ENCODE measurements around the gene OVAAL.

The OVAAL gene

DNA sequence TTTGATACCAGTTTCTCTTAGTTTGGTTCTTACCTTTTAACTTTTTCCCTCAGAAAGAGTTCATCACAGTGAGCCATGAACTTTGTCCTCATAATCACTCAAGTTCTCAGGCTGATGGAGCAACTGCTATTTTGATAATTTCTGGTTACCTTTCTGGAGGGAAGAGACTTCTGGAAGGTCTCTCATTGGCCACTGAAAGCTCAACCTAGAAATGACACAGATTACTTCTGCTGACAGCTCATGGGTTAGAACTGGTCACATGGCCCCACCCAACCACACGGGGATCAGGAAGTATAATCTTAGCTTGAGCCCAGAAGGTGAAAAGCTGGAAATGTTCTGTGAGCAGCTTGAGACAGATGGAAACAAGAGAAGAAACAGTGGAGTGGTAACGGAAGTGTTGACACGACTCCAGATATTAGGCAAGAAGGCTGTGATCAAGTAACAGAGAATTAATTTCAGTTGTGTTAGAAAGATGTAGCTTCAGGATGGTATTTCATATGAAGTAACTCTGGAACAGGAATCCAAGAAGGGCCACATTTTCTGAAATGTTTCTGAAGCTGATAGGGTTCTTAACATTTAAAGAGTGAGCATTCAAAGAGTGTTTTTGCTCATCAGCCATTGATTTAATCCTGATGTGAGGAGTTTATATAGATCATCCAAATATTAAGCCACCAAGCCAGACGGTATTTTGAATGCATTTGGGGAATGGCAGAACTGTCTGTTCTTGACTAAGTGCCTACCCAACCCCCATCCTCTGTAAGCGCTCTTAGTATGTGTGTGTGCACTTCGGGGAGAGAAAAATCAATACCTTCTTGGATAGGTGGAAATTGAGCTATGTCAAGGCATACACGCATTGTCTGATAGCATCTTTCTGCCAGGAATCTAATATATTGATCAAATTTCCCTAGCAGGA is 51.1 kb downstream of the OVAAL start:
- DNase-seq, result no peak

DNA sequence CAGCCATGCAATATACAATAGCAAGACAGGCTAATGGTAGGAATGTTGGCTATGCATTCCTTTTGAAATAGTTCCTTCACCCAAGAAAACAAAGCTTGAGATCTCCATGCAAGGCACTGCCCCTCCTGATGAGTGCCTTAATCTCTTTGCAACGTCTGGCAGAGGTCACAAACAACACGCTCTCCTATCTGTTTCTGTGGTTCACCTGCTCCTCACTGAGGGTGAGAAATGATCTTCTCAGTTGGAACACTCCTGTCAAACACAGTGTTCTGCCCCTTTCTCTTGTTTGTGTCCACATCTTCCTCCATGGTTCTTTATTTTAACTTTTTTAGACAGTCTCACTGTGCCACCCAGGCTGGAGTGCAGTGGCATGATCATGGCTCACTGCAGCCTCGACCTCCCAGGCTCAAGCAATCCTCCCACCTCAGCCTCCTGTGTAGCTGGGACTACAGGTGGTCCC is 51.8 kb downstream of the OVAAL start:
- DNase-seq, result no peak

DNA sequence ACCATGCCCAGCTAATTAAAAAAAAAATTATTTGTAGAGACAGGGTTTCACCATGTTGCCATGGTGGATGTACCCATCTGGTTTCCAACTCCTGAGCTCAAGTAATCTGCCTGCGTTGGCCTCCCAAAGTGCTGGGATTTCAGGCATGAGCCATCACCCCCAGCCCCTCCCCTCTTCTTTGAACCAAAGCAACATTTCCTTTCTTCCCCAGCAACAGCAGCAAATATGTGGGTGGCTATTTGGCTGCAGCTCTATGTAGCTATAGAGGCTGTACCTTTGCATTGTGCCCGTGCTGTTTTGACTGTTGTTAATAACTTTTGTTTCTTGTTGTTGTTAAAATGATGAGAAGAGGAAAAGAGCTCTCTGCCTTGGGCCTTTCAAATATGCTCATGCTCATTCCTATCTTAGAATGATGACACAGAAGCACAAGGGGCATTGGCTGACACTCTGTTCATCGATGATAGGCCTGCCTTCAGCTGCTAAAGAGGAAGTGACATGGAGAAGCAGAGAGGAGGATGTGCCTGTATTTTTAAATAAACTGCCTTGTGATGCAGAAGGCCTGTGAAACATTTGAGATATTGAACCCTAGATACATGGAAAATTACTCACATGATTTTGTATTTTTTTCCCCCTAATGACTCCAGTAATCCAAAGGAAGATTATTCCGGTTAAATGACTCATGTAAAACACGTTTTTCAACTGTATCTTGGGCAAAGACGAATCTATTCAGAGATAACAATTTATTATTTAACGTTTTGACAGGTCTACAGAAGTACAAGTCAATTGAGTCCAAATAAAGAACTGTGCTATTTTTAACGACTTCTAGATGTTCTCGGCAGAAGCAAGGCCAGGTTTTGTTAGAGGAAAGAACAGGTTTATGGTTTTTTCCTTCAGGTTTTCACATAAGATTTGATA is 52.5 kb downstream of the OVAAL start:
- no peak for DNase-seq

DNA sequence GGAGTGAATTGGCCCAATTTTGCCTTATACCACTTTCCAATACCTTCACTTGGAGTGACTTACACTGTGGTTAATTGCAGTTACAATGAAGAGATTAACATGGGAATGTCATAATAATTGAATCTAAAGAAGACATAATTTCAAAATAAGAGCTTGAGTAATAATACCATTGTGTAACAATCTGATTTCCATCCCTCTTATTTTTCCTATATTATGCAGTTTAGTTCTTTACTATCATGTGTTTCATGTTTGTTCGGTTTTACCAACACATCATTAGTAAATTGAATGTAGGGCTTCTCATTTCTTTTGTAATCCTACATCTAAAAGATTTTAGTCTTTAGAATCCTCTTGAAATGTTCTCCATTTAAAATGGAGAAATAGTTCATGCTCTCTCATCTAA is 53.9 kb downstream of the OVAAL start:
- no peak for DNase-seq

DNA sequence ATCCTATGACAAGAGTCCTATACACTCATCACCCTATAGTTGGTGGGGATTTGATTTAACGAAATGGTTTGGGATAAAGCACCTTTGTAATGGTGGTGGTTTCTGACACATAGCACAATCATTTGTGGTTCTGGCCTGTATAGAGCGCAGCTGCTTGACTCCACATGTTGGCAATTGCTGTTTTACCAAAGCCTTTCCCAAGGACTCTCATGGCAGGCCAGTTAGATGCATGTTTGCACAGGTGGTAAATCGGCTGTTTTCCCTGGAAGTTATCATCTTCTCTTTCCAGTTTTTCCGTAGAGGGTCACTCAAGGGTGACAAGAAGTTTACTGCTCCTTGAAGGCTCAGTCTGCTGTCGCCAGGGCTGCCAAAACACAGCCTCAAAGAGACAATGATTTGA is 56.0 kb downstream of the OVAAL start:
- no peak for DNase-seq

DNA sequence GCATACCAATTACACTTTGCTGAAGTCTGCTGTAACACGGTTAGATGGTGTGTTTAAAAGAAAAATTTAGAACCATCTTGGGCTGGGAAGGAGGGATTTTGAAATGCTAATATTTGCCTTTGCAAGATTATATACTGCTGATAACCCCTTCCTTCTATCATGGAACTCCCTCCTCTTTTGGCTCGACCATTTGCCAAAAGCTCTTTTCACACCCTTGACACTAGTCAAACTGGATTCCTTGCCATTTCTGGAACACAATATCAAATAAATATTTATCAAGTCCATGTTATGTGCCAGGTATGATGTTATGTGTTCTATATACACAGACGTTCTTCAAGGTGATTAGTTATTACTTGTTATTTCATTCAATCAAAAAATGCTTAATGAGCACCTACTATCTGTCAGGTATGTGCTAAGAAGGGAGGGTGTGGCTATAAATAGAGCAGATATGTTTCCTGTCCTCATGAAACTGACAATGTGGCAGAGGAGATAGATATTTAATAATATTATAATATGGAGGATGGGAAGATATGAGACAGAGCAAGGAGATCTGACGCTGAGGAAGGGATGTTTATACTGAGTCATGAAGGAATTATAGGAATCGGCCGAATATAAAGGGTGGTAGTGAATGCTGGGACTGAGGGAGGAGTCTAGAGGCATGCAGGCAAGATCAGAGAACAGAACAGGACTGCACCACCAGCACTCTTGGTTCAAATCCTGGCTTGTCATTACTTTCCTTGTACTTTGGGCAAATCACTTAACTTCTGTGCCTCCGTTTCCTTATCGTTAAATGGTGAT is 56.9 kb downstream of the OVAAL start:
- no peak for DNase-seq

Data from activated effector memory CD4-positive, alpha-beta T cell treated with Interleukin-2 at 50 U/mL for 16 hours (primary cell).